K562 (cell line): Measurements from ENCODE around the gene LENG9. TPM values are rescaled to one million over a fixed set of nuclear protein-coding genes. Genes with fewer than 3 reads are reported as not detected.
"Not testable (repeated sequence)": the region's sequence is repeated elsewhere in the genome, so short reads cannot be mapped to it uniquely, and the experiment has no call there.

Source experiments
- ATAC-seq: fragments of 200-7000 bp; cut with Tn5 transposase; 3 replicates; pipeline ENCODE4 v1.9.1; 2020; ENCODE audit warnings: moderate library complexity
- BruUV-seq: library from RNA; stranded (reverse); fragments of 400-500 nt; replicated peaks from 2 replicates; lab custom pipeline; 2021; lab: Mats Ljungman, UMichigan
- CTCF ChIA-PET: fragments of 300-600 bp; formaldehyde crosslinking; extraction: SDS; loops from one replicate; lab custom pipeline; 2021; ENCODE audit warnings: low intra/inter-chr PET ratio; lab: Yijun Ruan, JAX
- POLR2A ChIA-PET: fragments of 300-600, 350-650 bp; sonication (Branson Sonifier 250); formaldehyde crosslinking; extraction: SDS; loops from one replicate; lab custom pipeline; 2021; ENCODE audit warnings: antibody characterized with exemption, inconsistent platforms; lab: Yijun Ruan, JAX
- DNase-seq, 4 experiments: peaks; one replicate each; pipeline versions ENCODE4 v3.0.0 to v3.0.0-alpha.2; 2011 to 2018; ENCODE audit warnings: low spot score in 3 of 4, mixed read lengths in 3 of 4; ENCODE audit errors: extremely low read depth in 1 of 4
- FAIRE-seq: peaks from 2 replicates; lab custom pipeline; 2011; peaks lifted over from hg19 to GRCh38; lab: Jason Lieb, UNC
- H2AFZ ChIP-seq: 2 replicates; pipeline ENCODE4 v1.6.0; 2011; ENCODE audit warnings: low read depth, low read length, control low read depth, inconsistent platforms
- H3K27ac ChIP-seq: fragments of 200-600 bp; 3 replicates; pipeline ENCODE4 v1.8.0; 2011; ENCODE audit warnings: low read depth, mild to moderate bottlenecking, control low read depth, inconsistent platforms, low read length, moderate library complexity, mixed read lengths; ENCODE audit errors: extremely low read depth
- H3K27me3 ChIP-seq, 2 experiments: fragments of 300-600 bp in 1 of 2; 2 replicates in 1 of 2; 3 replicates in 1 of 2; pipeline versions ENCODE4 v1.6.0 to v1.8.0; 2011; ENCODE audit warnings: inconsistent platforms in 2 of 2, low read length in 2 of 2, mild to moderate bottlenecking in 1 of 2, mixed read lengths in 1 of 2, moderate library complexity in 1 of 2; ENCODE audit not compliant: control insufficient read depth in 2 of 2, insufficient read depth in 2 of 2
- H3K36me3 ChIP-seq: fragments of 300-600 bp; 3 replicates; pipeline ENCODE4 v1.8.0; 2011; ENCODE audit warnings: mild to moderate bottlenecking, low read length, inconsistent platforms; ENCODE audit not compliant: control insufficient read depth, insufficient read depth
- H3K4me1 ChIP-seq, 2 experiments: fragments of 200-600 bp in 1 of 2; replicated peaks in 1 of 2; 2 replicates in 1 of 2; 3 replicates in 1 of 2; pipeline versions ENCODE4 v1.5.1 to v1.8.0; 2011; ENCODE audit warnings: inconsistent platforms in 2 of 2, low read length in 2 of 2, mild to moderate bottlenecking in 1 of 2, mixed read lengths in 1 of 2, moderate library complexity in 1 of 2; ENCODE audit not compliant: control insufficient read depth in 2 of 2, insufficient read depth in 2 of 2
- H3K4me2 ChIP-seq: 2 replicates; pipeline ENCODE4 v1.6.1; 2011; ENCODE audit warnings: low read length, control low read depth, inconsistent platforms, mixed read lengths; ENCODE audit not compliant: insufficient read depth
- H3K4me3 ChIP-seq: fragments of 200-600 bp; sonication (generic), shearing (Covaris generic); 2 replicates; pipeline ENCODE4 v1.5.1; 2016; ENCODE audit warnings: control low read depth, inconsistent platforms
- H3K79me2 ChIP-seq: fragments of 200-600 bp; 3 replicates; pipeline ENCODE4 v1.8.0; 2011; ENCODE audit warnings: low read length, inconsistent platforms; ENCODE audit not compliant: control insufficient read depth, insufficient read depth
- H3K9ac ChIP-seq, 2 experiments: 2 replicates each; pipeline versions ENCODE4 v1.6.0 to v1.6.1; 2011; ENCODE audit warnings: low read depth in 2 of 2, low read length in 2 of 2, control low read depth in 1 of 2, inconsistent platforms in 1 of 2, mild to moderate bottlenecking in 1 of 2, mixed read lengths in 1 of 2; ENCODE audit not compliant: insufficient read depth in 1 of 2
- H3K9me1 ChIP-seq: one replicate; pipeline ENCODE4 v1.6.0; 2011; ENCODE audit warnings: inconsistent platforms, mild to moderate bottlenecking, low read length, moderate library complexity; ENCODE audit not compliant: control insufficient read depth, insufficient read depth
- H3K9me3 ChIP-seq: replicated peaks from 2 replicates; pipeline ENCODE4 v1.5.1; 2011; ENCODE audit warnings: low read depth, low read length, inconsistent platforms; ENCODE audit not compliant: control insufficient read depth, insufficient read depth
- H4K20me1 ChIP-seq: replicated peaks from 2 replicates; pipeline ENCODE4 v1.6.1; 2011; ENCODE audit warnings: low read length, inconsistent platforms, mixed read lengths; ENCODE audit not compliant: control insufficient read depth, insufficient read depth
- CC2D1A ChIP-seq: fragments of 450-650 bp; IDR thresholded peaks from 2 replicates; pipeline ENCODE4 v1.6.1; 2017; ENCODE audit warnings: mild to moderate bottlenecking
- WGBS: fragments of 100-300 bp; shearing (Covaris generic); methylation state at CpG from one replicate; pipeline ENCODE4 v1.1.6; 2016; ENCODE audit warnings: low coverage, mixed read lengths; ENCODE audit not compliant: insufficient coverage; ENCODE audit errors: missing lambda C conversion rate; 5-methylcytosine and 5-hydroxymethylcytosine counted together
- in situ Hi-C: fragments of 300-500 bp; cut with MboI; formaldehyde crosslinking; loops from 4 replicates; pipeline ENCODE4 v1.15.0; 2018; ENCODE audit warnings: inconsistent platforms, mixed read lengths
- intact Hi-C: fragments of 100-400 bp; cut with micrococcal nuclease; formaldehyde crosslinking; loops from 2 replicates; pipeline ENCODE4 v1.14.2; 2022
- polyA plus RNA-seq, 8 experiments: library from polyadenylated mRNA; depleted of rRNA in 4 of 8; stranded (reverse) in 5 of 8; unstranded in 3 of 8; fragments of >200 nt; fragmentation: Nextera tagmentation in 2 of 8; fragmentation: Illumina TruSeq in 1 of 8; extraction: Ambion mirVana in 2 of 8; extraction: Trizol in 1 of 8; gene quantifications; 2 replicates each; pipeline versions ENCODE4 v1.2.1 to v1.2.3, GENCODE V29; 2011 to 2014; ENCODE audit warnings: inconsistent platforms in 1 of 8, missing spikeins in 1 of 8
- total RNA-seq, 7 experiments: library from RNA; depleted of rRNA in 6 of 7; stranded (reverse); fragments of >200 nt in 6 of 7; fragmentation: Illumina TruSeq in 2 of 7; extraction: Trizol in 2 of 7; gene quantifications; 2 replicates each; pipeline versions ENCODE4 v1.2.1 to v1.2.3, GENCODE V29; 2011 to 2021; ENCODE audit warnings: low replicate concordance in 1 of 7

LENG9 gene
- total and polyA plus RNA-seq, 9 of the 15 experiments (the other 6 are each of a cell fraction or from before 2014, with no cell fraction given): 0.06 to 0.64 (median 0.33) TPM; not detected in 1

GRCh38 chr19:54493967-54494585 is 30.5 kb upstream of the LENG9 start:
- no peaks in the 10 kb centered on the region for H3K9me1 ChIP-seq
- 0% methylated on average over 10 of the region's 10 CpGs for WGBS
- H3K79me2 ChIP-seq: no peaks in the 10 kb centered on the region
- no peaks in the 10 kb centered on the region; the same call in 1 of the 2 replicates for H4K20me1 ChIP-seq
- CTCF ChIA-PET: no interaction called here
- intact Hi-C loops (no loop called here), in situ Hi-C loops (no loop called here)
- FAIRE-seq: no peak
- no peaks in the 10 kb centered on the region for H3K9me3 ChIP-seq
- peaks cover 19 to 52% of the 10 kb centered on the region in 2 experiments; a peak in 4 of 5 replicates for H3K27me3 ChIP-seq
- no peak overlapping the region for H2AFZ ChIP-seq
- POLR2A ChIA-PET: interaction anchor here (0.6 kb wide), 1 partner anchor 12 kb away, joined by 4 read pairs; no protein-coding TSS in a partner anchor
- no TSS peak for BruUV-seq
- no peak for DNase-seq
- H3K9ac ChIP-seq: no peak overlapping the region
- H3K4me3 ChIP-seq: no peak overlapping the region
- no peaks in the 10 kb centered on the region for H3K36me3 ChIP-seq
- no peak overlapping the region for H3K27ac ChIP-seq
- no peak for ATAC-seq
- no peak overlapping the region for H3K4me2 ChIP-seq
- TF ChIP-seq CC2D1A: no peak
- H3K4me1 ChIP-seq: no peaks in the 10 kb centered on the region

GRCh38 chr19:54493056-54493455 is 29.5 kb upstream of the LENG9 start:
- H3K9ac ChIP-seq, H3K4me2 ChIP-seq, intact Hi-C loops, BruUV-seq, CTCF ChIA-PET, H3K27ac ChIP-seq, H3K4me1 ChIP-seq, H3K4me3 ChIP-seq, DNase-seq, H4K20me1 ChIP-seq, H3K79me2 ChIP-seq, H3K9me3 ChIP-seq, H3K9me1 ChIP-seq, in situ Hi-C loops, ATAC-seq, H3K36me3 ChIP-seq, H2AFZ ChIP-seq, FAIRE-seq: not testable (repeated sequence)
- POLR2A ChIA-PET: interaction anchor here (0.6 kb wide), 1 partner anchor 13 kb away, joined by 4 read pairs; no protein-coding TSS in a partner anchor
- peaks cover 18 to 52% of the 10 kb centered on the region in 2 experiments; a peak in 4 of 5 replicates for H3K27me3 ChIP-seq
- WGBS: 0% methylated on average over 4 of the region's 5 CpGs
